Activated naive CD8-positive, alpha-beta T cell treated with anti-CD3 and anti-CD28 coated beads, Interleukin-2, amount 10 ng/mL, durations not matched to agents 7 days and 5 days (primary cell): ENCODE results near the gene SLK. TPM values are rescaled to one million over a fixed set of nuclear protein-coding genes. Genes with fewer than 3 reads are reported as not detected.

Source experiments
- ATAC-seq: fragments of 150-1000 bp; cut with Tn5 transposase; one replicate; pipeline ENCODE4 v1.10.0; 2021; ENCODE audit warnings: low read depth, moderate library complexity
- POLR2A ChIA-PET: fragments of 350-600 bp; sonication (Branson Sonifier 250); formaldehyde crosslinking; loops from one replicate; lab custom pipeline; 2021; ENCODE audit warnings: antibody characterized with exemption; lab: Charles Lee
- DNase-seq: peaks from one replicate; pipeline ENCODE4 v3.0.0; 2021
- H3K27ac Mint-ChIP-seq: one replicate; pipeline ENCODE4 v1.8.0; 2022; ENCODE audit warnings: mild to moderate bottlenecking, mixed read lengths
- H3K27me3 Mint-ChIP-seq: one replicate; pipeline ENCODE4 v1.8.0; 2022; ENCODE audit warnings: mild to moderate bottlenecking, moderate library complexity, mixed read lengths
- H3K36me3 Mint-ChIP-seq: one replicate; pipeline ENCODE4 v1.8.0; 2021; ENCODE audit warnings: mild to moderate bottlenecking, mixed read lengths
- H3K4me1 Mint-ChIP-seq: one replicate; pipeline ENCODE4 v1.8.0; 2021; ENCODE audit warnings: mixed read lengths
- H3K4me3 Mint-ChIP-seq: one replicate; pipeline ENCODE4 v1.8.0; 2022; ENCODE audit warnings: mild to moderate bottlenecking, moderate library complexity, mixed read lengths
- H3K9me3 Mint-ChIP-seq: one replicate; pipeline ENCODE4 v1.8.0; 2021; ENCODE audit warnings: mixed read lengths
- total RNA-seq, 2 experiments: library from RNA; stranded (reverse); gene quantifications; one replicate each; pipeline ENCODE4 v1.2.3, GENCODE V29; 2021

Gene SLK
- total RNA-seq, 2 experiments from 2014 or later: 37.9 to 38.4 TPM

DNA sequence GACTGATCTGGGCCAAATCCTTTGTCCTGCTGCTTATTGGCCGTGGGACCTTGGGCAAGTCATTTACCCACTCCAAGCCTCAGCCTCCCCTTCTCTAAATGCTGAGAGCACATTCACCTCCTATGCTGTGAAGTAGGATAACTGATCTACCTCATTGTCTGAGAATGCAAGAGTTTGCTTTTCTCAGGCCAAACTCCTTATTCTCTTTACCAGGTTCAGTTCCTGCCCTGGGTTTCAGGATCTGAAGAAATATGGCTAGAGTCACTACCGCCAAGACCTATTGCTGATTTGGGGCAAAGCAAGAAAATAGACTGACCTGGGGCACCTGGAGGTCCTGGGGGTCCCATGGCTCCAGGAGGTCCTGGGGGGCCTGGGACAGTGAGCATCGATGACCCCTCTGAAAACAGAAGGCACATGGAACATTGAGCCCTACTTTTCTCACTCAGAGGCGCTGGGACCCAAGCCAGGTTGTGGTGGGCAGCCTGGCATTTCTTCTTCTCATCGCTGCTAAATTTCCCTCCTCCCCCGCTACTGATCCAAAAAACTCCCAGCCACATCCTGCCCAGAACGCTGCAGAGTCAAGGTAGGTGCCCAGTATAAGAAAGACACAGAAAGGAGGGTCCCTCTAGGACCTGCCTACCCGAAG is 76.4 kb downstream of the SLK start:
- DNase-seq: no peak
- peaks cover 2% of the 10 kb centered on the region for H3K4me1 Mint-ChIP-seq
- peaks cover 2% of the 10 kb centered on the region for H3K27me3 Mint-ChIP-seq
- H3K4me3 Mint-ChIP-seq: no peak overlapping the region
- POLR2A ChIA-PET: no interaction called here
- no peaks in the 10 kb centered on the region for H3K9me3 Mint-ChIP-seq
- ATAC-seq: no peak
- no peak overlapping the region for H3K27ac Mint-ChIP-seq
- H3K36me3 Mint-ChIP-seq: no peaks in the 10 kb centered on the region

DNA sequence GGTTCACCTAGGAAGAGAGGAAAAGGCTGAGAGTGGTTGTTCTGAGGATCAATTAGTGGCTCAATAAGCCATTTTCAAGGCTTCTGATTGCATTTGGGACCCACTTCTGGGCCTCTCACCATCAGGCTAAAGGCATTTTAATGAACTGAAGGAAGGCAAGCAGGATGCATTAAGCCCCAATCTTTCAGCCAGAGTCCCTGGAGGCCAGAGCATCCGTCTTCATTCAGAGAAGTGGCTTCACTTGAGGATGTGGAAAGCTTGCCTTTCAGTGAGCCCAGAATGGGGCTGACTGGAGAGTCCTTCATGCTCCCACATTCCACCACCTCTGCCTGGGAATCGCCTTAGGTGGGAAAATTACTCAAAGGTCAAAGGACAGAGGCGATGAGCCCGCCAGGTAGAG is 76.9 kb downstream of the SLK start:
- POLR2A ChIA-PET: no interaction called here
- ATAC-seq (no peak), DNase-seq (no peak)
- Mint-ChIP-seq H3K27me3 (peaks cover 2% of the 10 kb centered on the region), H3K27ac (no peak overlapping the region), H3K4me3 (no peak overlapping the region), H3K4me1 (peaks cover 2% of the 10 kb centered on the region), H3K9me3 (no peaks in the 10 kb centered on the region), H3K36me3 (no peaks in the 10 kb centered on the region)

DNA sequence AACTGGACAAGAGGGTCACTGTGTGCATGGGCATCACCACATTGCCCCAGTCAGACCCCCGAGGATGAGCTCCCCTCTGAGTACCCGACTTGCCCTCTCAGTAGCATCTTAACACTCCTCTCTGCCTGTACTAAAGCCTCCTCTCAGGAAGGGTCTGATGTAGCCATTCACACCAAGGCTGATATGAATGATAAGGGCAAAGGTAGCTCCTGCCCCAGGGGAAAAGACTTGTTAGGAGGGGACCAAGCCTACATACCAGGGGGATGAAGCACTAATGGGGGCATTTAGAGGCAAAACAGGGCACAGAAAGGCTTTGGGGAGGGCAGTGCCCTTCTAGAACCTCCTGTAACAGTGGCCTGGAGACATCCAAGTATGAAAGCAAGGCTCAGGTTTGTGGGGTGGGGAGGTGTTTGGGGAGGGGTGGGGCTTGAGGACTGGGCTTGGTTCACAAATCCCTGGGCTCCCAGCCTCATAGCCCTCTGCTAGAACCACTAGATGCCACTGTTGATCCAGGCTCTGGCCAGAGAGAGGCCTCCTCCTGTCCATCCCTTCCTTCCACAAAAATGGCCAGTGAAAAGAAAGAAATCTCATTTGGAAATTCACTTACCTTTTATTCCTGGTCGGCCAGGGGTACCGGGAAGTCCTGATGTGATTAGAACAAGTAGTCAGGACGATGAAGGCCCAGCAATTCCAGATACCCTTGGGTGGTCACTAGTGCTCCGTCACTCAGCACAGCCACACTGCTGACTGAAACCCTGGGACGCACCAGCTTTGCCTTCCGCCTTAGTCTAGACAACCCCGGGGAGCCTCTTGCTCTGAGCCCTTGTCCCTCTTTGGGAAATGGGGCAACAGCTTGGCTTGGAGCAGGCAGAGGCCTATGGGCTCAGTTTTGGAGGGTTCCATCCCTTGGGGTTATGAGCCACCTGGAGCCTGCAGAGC is 78.5 kb downstream of the SLK start:
- DNase-seq (no peak), ATAC-seq (no peak)
- H3K36me3 Mint-ChIP-seq: no peaks in the 10 kb centered on the region
- peaks cover 2% of the 10 kb centered on the region for H3K27me3 Mint-ChIP-seq
- no peaks in the 10 kb centered on the region for H3K9me3 Mint-ChIP-seq
- peaks cover 2% of the 10 kb centered on the region for H3K4me1 Mint-ChIP-seq
- H3K27ac Mint-ChIP-seq: no peak overlapping the region
- H3K4me3 Mint-ChIP-seq: no peak overlapping the region
- POLR2A ChIA-PET: no interaction called here

DNA sequence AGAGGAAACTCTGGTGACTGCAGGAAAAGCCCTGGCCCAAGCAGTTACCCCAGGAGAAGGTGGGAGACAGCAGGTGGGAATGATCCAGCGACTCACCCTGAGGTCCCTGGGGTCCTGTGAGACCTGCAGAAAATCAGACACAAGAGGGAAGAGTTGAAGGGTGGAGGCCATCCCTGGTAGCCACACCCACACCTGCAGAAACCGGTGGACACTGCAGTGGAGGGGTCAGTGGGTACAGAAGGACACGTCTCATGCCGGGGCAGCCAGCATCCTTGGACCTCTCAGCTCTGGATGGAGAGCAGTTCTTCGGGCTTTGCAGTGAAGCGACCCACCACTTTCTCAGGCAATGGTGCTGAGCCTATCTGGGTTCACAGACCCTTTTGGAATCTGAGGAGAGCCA is 79.7 kb downstream of the SLK start:
- DNase-seq: no peak
- Mint-ChIP-seq H3K27me3 (peaks cover 2% of the 10 kb centered on the region), H3K4me1 (peaks cover 2% of the 10 kb centered on the region), H3K27ac (no peak overlapping the region), H3K4me3 (no peak overlapping the region), H3K36me3 (no peaks in the 10 kb centered on the region), H3K9me3 (no peaks in the 10 kb centered on the region)
- POLR2A ChIA-PET: no interaction called here
- no peak for ATAC-seq

- DNase-seq (no peak), ATAC-seq (no peak)
- Mint-ChIP-seq H3K4me3 (no peak overlapping the region), H3K4me1 (no peaks in the 10 kb centered on the region), H3K36me3 (no peaks in the 10 kb centered on the region), H3K9me3 (no peaks in the 10 kb centered on the region), H3K27ac (no peak overlapping the region), H3K27me3 (peaks cover 2% of the 10 kb centered on the region)
- POLR2A ChIA-PET: no interaction called here
These were observed 82.7 kb downstream of the SLK start for GRCh38 chr10:104049504-104050250.

GRCh38 chr10:104052431-104052830 is 85.5 kb downstream of the SLK start:
- no peak for ATAC-seq
- Mint-ChIP-seq H3K27me3 (no peaks in the 10 kb centered on the region), H3K9me3 (no peaks in the 10 kb centered on the region), H3K27ac (no peak overlapping the region), H3K36me3 (no peaks in the 10 kb centered on the region), H3K4me3 (no peak overlapping the region), H3K4me1 (no peaks in the 10 kb centered on the region)
- POLR2A ChIA-PET: no interaction called here
- DNase-seq: no peak

GRCh38 chr10:104053201-104053600 is 86.3 kb downstream of the SLK start:
- POLR2A ChIA-PET: no interaction called here
- Mint-ChIP-seq H3K4me1 (no peaks in the 10 kb centered on the region), H3K36me3 (no peaks in the 10 kb centered on the region), H3K9me3 (no peaks in the 10 kb centered on the region), H3K27me3 (no peaks in the 10 kb centered on the region), H3K4me3 (no peak overlapping the region), H3K27ac (no peak overlapping the region)
- ATAC-seq (no peak), DNase-seq (no peak)

DNA sequence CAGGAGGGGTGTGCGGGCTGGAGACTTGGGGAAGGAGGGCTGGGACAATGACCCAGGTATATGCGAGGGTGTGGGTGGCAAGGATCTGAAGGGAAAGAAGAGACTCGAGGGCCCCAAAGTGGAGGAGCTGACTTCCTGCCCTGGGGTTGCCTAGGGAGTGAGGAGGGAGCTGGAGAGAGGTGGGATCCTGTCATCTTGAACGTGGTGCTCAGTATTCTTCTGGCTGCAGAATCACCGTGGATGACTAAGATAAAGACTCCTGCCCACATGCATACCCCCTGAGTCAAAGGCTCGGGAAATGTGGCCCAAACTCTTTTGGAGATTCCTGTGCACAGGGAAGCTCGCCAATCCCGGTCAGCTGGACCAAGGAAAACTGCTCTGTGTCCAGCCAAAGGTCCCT is 87.5 kb downstream of the SLK start:
- Mint-ChIP-seq H3K4me1 (no peaks in the 10 kb centered on the region), H3K27ac (no peak overlapping the region), H3K36me3 (no peaks in the 10 kb centered on the region), H3K27me3 (no peaks in the 10 kb centered on the region), H3K9me3 (no peaks in the 10 kb centered on the region), H3K4me3 (no peak overlapping the region)
- DNase-seq (no peak), ATAC-seq (no peak)
- POLR2A ChIA-PET: no interaction called here

GRCh38 chr10:104056619-104057273 is 89.8 kb downstream of the SLK start:
- H3K36me3 Mint-ChIP-seq: no peaks in the 10 kb centered on the region
- no peak for ATAC-seq
- POLR2A ChIA-PET: no interaction called here
- H3K9me3 Mint-ChIP-seq: no peaks in the 10 kb centered on the region
- no peak overlapping the region for H3K27ac Mint-ChIP-seq
- H3K4me3 Mint-ChIP-seq: no peak overlapping the region
- no peaks in the 10 kb centered on the region for H3K27me3 Mint-ChIP-seq
- no peak for DNase-seq
- no peaks in the 10 kb centered on the region for H3K4me1 Mint-ChIP-seq

DNA sequence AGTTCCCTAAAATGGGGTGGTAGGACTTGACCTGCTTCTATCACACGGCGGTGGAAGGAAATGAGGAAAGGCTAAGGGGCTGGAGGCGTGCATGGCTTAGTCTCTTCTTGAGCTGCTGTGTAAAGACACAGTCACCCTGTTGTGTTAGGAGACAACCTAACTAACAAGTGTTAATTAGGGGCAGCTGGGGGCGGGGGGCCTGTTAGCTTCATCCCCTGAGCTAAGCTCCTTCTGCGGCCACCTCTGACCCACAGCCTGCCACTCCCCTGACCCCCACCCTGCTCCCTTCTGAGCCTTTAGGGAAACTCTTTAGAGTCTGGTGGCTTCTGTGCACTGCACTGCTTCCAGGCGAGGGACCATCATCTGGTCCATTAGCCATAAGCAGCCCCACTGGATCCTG is 90.8 kb downstream of the SLK start:
- Mint-ChIP-seq H3K27me3 (no peaks in the 10 kb centered on the region), H3K27ac (no peak overlapping the region)
- POLR2A ChIA-PET: no interaction called here

DNA sequence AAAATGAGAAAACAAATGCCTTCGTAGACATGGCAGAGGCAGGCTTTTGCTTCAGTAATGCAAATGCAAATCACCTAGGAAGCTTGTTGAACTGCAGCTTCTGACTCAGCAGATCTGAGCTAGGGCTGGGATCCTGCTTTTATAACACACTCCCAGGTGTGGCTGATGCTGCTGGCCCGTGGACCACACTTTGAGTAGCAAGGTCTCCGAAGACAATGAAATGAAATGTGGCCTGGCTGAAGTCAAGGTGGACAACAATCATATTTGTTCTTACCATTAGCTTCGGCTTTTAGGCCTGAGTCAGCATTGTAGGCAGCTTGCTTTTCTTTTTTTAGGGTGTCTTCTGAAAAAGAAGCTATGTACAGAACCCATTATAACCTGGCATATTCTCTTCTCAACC is 92.4 kb downstream of the SLK start:
- Mint-ChIP-seq H3K36me3 (no peaks in the 10 kb centered on the region), H3K9me3 (no peaks in the 10 kb centered on the region), H3K4me1 (no peaks in the 10 kb centered on the region), H3K27me3 (peaks cover 3% of the 10 kb centered on the region), H3K27ac (no peak overlapping the region), H3K4me3 (no peak overlapping the region)
- DNase-seq: no peak
- ATAC-seq: no peak
- POLR2A ChIA-PET: no interaction called here

More for the DNA sequence above, 90.8 kb downstream of the SLK start:
- Mint-ChIP-seq H3K4me1 (no peaks in the 10 kb centered on the region), H3K4me3 (no peak overlapping the region), H3K36me3 (no peaks in the 10 kb centered on the region), H3K9me3 (no peaks in the 10 kb centered on the region)
- ATAC-seq (no peak), DNase-seq (no peak)

GRCh38 chr10:104061196-104061595 is 94.3 kb downstream of the SLK start:
- Mint-ChIP-seq H3K27ac (no peak overlapping the region), H3K27me3 (peaks cover 3% of the 10 kb centered on the region), H3K9me3 (no peaks in the 10 kb centered on the region), H3K36me3 (no peaks in the 10 kb centered on the region), H3K4me1 (no peaks in the 10 kb centered on the region), H3K4me3 (no peak overlapping the region)
- POLR2A ChIA-PET: no interaction called here
- DNase-seq (no peak), ATAC-seq (no peak)

DNA sequence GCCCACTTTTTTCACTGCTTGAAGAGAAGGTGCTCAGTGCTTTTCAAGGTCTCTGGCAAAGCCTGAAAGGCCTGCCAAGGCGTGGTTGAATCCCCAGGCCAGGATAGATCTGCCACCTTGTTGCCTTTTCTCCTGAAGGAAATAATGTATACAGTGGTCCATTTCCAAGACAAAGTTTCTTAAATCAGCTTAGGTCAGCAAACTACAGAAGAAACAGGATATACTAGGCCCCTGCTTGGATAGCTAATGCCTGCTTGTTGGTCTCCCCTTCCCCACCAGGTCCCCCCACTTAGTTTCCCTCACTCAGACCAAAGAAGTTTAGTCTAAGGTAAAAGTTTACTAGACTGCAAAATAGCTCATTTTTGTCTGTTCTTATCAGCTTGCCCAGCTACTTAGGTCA is 98.8 kb downstream of the SLK start:
- POLR2A ChIA-PET: no interaction called here
- Mint-ChIP-seq H3K9me3 (no peaks in the 10 kb centered on the region), H3K4me3 (no peak overlapping the region), H3K36me3 (no peaks in the 10 kb centered on the region), H3K27me3 (peaks cover 8% of the 10 kb centered on the region), H3K4me1 (no peaks in the 10 kb centered on the region), H3K27ac (no peak overlapping the region)
- DNase-seq (no peak), ATAC-seq (no peak)
